Mononuclear cell (primary cell): ENCODE results near the gene STK17A. TPM values are rescaled to one million over a fixed set of nuclear protein-coding genes. Genes with fewer than 3 reads are reported as not detected.
"Not testable (repeated sequence)": the region's sequence is repeated elsewhere in the genome, so short reads cannot be mapped to it uniquely, and the experiment has no call there.

Experiments
- H3K27me3 ChIP-seq: 2 replicates; pipeline ENCODE4 v1.6.0; 2011; ENCODE audit warnings: low read length, control low read depth; ENCODE audit not compliant: insufficient read depth
- H3K4me1 ChIP-seq: 2 replicates; pipeline ENCODE4 v1.5.1; 2011; ENCODE audit warnings: mild to moderate bottlenecking, low read length, control low read depth; ENCODE audit not compliant: insufficient read depth
- H3K4me3 ChIP-seq: 2 replicates; pipeline ENCODE4 v1.5.1; 2011; ENCODE audit warnings: mild to moderate bottlenecking, low read length, moderate library complexity
- H3K9me3 ChIP-seq: 2 replicates; pipeline ENCODE4 v1.5.1; 2011; ENCODE audit warnings: low read depth, mild to moderate bottlenecking, control low read depth, low read length
- total RNA-seq: library from RNA; depleted of rRNA; stranded (reverse); fragments of >200 nt; gene quantifications from one replicate; pipeline ENCODE4 v1.2.3, GENCODE V29; 2012

Gene STK17A
- total RNA-seq, 1 donor: 253 TPM

DNA sequence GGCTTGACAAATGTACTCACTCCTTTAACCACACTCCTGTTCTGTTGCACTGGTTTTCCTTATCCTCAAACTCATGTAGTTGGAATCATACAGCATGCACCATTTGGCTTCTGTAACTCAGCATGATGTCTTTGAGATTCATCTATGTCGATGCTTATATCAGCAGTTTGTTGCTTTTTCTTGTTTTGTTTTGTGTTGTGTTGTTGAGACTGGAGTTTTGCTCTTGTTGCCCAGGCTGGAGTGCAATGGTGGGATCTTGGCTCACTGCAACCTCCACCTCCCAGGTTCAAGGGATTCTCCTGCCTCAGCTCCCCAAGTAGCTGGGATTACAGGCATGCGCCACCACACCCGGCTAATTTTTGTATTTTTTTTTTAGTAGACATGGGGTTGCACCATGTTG, 44.9 kb downstream of the STK17A start:
- not testable (repeated sequence) for H3K4me3 ChIP-seq, H3K27me3 ChIP-seq, H3K9me3 ChIP-seq
- peaks cover 40% of the 10 kb centered on the region for H3K4me1 ChIP-seq

DNA sequence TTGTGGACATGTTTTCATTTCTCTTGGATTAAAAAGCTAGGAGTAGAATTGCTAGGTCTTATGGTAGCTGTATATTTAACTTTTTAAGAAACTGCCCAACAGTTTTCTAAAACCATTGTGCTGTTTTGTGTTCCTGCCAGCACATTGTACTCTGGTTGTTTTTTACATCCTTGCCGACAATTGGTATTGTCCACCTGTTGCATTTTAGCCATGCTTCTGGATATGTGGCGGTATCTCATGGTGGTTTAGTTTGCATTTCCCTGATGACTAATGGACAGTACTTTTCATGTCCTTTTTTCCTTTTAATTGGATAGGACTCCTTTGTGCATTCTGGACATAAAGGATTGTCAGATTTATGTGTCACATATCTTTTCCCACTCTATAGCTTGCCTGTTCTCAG, 45.5 kb downstream of the STK17A start:
- no peaks in the 10 kb centered on the region for H3K9me3 ChIP-seq
- no peak overlapping the region for H3K4me3 ChIP-seq
- H3K4me1 ChIP-seq: peaks cover 38% of the 10 kb centered on the region
- H3K27me3 ChIP-seq: no peaks in the 10 kb centered on the region

DNA sequence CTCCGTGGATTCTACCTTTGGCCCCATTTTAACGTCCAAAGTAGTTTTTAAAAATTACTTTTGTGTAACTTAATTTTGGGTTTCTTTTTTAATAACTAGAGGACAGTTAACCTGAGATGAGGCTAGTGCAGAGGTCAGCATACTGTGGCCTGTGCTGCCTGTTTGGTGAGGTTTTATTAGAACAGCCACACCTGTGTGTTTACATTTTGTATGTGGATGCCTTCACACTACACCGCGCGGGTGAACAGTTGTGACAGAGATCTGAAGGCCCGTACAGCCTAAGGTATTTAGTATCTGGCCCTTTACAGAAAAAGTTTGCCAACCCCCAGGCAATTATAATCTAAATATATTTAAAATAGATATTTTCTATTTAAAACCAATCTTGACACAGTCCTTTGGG, 46.9 kb downstream of the STK17A start:
- peaks cover 35% of the 10 kb centered on the region for H3K4me1 ChIP-seq
- H3K4me3 ChIP-seq: no peak overlapping the region
- H3K27me3 ChIP-seq: no peaks in the 10 kb centered on the region
- no peaks in the 10 kb centered on the region for H3K9me3 ChIP-seq

DNA sequence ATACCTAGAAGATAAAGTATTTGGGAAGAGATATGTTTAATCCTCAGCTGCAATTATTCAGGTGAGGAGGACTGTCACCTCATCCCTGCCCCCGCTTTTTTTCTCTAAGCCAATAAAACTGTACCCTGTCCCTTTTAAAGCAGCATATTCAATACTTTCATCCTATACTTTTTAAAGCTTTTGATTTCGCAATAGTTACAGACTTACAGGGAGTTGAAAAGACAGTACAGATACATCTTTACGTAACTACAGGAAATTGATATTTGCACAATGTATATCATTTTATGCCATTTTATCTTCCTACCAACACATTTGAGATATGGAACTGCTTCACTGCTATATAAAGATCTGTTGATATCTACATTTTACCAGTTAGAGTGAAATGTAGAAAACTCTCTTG, 47.6 kb downstream of the STK17A start:
- H3K27me3 ChIP-seq: no peaks in the 10 kb centered on the region
- peaks cover 37% of the 10 kb centered on the region for H3K4me1 ChIP-seq
- H3K9me3 ChIP-seq: no peaks in the 10 kb centered on the region
- H3K4me3 ChIP-seq: no peak overlapping the region

- Histone ChIP-seq H3K27me3 (no peaks in the 10 kb centered on the region), H3K9me3 (no peaks in the 10 kb centered on the region), H3K4me3 (no peak overlapping the region), H3K4me1 (peaks cover 29% of the 10 kb centered on the region)
Observed at GRCh38 chr7:43631559-43631958, 48.7 kb downstream of the STK17A start.

DNA sequence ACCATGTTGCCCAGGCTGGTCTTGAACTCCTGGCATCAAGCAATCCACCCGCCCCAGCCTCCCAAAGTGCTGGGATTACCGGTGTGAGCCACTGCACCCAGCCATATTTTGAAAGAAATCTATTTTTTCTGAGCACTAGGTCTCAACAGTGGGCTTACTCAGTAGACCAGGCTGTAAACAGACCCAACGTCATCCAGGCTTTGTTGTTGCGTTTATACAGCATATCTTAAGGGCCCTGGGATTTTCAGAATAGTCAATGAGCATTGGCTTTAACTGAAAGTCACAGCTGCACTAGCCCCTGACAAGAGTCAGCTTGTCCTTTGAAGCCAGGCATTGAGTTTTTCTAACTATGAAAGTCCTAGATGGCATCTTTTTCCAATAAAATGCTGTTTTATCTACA, 49.8 kb downstream of the STK17A start:
- no peak overlapping the region for H3K4me3 ChIP-seq
- H3K4me1 ChIP-seq: peaks cover 37% of the 10 kb centered on the region
- no peaks in the 10 kb centered on the region for H3K9me3 ChIP-seq
- no peaks in the 10 kb centered on the region for H3K27me3 ChIP-seq

- peaks cover 42% of the 10 kb centered on the region for H3K4me1 ChIP-seq
- H3K27me3 ChIP-seq: no peaks in the 10 kb centered on the region
- no peaks in the 10 kb centered on the region for H3K9me3 ChIP-seq
- no peak overlapping the region for H3K4me3 ChIP-seq
Observed at GRCh38 chr7:43634384-43634783, 51.5 kb downstream of the STK17A start.

GRCh38 chr7:43636093-43636492, 53.2 kb downstream of the STK17A start:
- Histone ChIP-seq H3K9me3 (no peaks in the 10 kb centered on the region), H3K4me1 (peaks cover 49% of the 10 kb centered on the region), H3K4me3 (no peak overlapping the region), H3K27me3 (no peaks in the 10 kb centered on the region)

GRCh38 chr7:43637114-43637806, 54.4 kb downstream of the STK17A start:
- Histone ChIP-seq H3K4me3 (no peak overlapping the region), H3K4me1 (peaks cover 39% of the 10 kb centered on the region), H3K9me3 (no peaks in the 10 kb centered on the region), H3K27me3 (no peaks in the 10 kb centered on the region)

DNA sequence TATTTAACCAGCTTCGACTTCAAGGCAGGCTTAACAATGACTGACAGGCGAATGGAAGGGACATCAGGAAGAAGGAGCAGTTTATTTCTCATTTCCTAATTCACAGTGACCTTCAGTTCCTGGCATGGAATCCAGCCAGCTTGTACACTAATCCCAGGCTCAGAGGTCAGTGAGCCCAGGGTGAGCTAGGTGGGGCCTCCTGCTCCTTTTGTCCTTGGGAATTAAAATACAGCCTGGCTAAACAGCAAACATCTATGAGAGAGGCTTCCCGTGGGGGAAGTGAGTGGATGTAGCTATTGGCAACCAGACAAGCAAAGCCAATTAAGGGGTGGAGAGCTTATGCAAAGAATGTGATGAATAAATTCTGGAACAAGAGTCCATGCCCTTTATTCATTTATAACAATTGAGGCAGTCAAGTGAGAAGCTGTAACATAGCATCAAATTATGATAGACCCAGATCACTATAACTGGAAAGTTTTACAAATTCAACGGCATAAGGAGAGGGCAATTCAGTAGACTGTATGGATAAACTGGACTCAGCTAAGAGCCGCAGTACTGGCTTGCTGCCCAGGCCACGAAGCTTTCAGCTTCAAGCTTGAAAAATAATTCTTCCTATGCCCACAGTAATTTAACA, 57.1 kb downstream of the STK17A start:
- H3K4me3 ChIP-seq: no peak overlapping the region
- no peaks in the 10 kb centered on the region for H3K9me3 ChIP-seq
- no peaks in the 10 kb centered on the region for H3K27me3 ChIP-seq
- peaks cover 43% of the 10 kb centered on the region for H3K4me1 ChIP-seq

- Histone ChIP-seq H3K4me3 (no peak overlapping the region), H3K4me1 (peaks cover 46% of the 10 kb centered on the region), H3K27me3 (no peaks in the 10 kb centered on the region), H3K9me3 (no peaks in the 10 kb centered on the region)
Observed at GRCh38 chr7:43640679-43641078, 57.8 kb downstream of the STK17A start.

DNA sequence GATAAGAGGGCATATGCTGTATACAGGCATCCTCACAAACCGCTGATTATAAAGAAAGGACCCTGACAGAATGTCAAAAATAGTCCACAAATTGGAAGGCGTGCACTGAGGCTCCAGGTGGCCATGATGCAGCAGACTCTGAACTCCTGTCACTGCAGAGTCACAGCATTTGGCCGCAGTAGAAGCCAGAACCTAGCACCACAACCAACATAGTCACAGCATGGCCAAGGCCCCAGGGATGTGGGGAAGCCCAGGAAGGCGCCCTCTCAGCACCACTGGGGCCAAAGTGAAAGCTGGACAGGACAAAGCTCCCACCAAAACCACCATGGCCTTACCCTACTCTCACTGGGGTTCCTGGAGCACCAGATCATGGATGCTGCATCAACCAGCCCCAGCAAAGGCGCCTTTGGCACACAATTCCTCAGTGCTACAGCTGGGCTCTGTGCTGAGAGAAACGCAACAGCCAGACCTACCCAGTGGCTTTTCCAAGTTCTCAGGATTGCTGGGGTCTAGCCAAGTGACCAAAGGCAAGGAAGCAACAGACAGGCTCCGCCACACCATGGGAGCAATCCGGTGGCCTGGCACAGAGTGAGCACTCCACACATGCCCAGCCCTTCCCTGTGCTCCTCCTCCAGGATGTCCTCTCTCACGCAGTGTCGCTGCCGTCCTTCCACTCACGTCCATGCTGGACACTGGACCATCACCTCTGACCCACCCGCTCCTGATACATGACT, 60.2 kb downstream of the STK17A start:
- peaks cover 61% of the 10 kb centered on the region for H3K4me1 ChIP-seq
- H3K4me3 ChIP-seq: no peak overlapping the region
- H3K9me3 ChIP-seq: no peaks in the 10 kb centered on the region
- no peaks in the 10 kb centered on the region for H3K27me3 ChIP-seq

GRCh38 chr7:43643846-43644245, 60.9 kb downstream of the STK17A start:
- no peaks in the 10 kb centered on the region for H3K27me3 ChIP-seq
- H3K4me3 ChIP-seq: no peak overlapping the region
- peaks cover 65% of the 10 kb centered on the region for H3K4me1 ChIP-seq
- no peaks in the 10 kb centered on the region for H3K9me3 ChIP-seq

GRCh38 chr7:43645699-43646226, 62.9 kb downstream of the STK17A start:
- Histone ChIP-seq H3K27me3 (no peaks in the 10 kb centered on the region), H3K9me3 (no peaks in the 10 kb centered on the region), H3K4me1 (peaks cover 74% of the 10 kb centered on the region), H3K4me3 (no peak overlapping the region)

DNA sequence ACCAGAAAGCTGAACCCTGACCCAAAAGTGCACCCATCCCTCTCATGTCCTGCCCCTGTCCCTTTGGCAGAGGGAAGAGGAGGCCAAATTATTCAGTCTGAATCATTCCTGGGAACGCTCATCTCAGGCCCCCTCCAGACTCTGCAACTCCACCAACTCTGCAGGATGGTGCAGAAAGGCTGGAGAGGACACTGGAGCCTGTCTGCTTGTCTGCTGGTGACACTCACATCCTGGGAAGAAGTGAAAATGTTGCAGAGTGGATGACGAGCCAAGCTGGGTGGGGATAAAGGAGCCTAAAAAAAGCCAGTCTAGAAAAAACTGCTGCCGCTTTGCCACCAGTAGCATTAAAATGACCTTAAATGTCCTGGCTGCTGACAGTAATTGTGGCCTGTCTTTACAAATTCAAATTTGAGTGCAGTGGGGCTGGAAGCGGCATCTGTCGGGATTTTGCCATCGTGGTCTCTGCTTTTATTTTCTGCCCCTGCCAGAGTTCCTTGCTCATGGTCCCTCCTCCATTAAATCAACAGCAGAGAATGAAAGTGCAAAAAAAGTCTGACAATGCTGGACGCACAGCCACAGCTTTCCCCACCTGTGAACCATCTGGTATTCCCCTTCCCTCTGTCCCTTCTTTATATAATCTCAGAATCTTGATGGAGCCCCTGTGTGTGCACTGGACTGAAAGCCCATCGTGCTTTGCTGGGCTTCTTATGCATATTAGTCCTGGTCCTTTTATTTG, 63.9 kb downstream of the STK17A start:
- Histone ChIP-seq H3K4me3 (no peak overlapping the region), H3K4me1 (peaks cover 84% of the 10 kb centered on the region), H3K27me3 (no peaks in the 10 kb centered on the region), H3K9me3 (no peaks in the 10 kb centered on the region)
